Neural progenitor cell (in vitro differentiated cells): Measurements from ENCODE around the gene SLC7A7. TPM values are rescaled to one million over a fixed set of nuclear protein-coding genes. Genes with fewer than 3 reads are reported as not detected.
"Not testable (repeated sequence)": the region's sequence is repeated elsewhere in the genome, so short reads cannot be mapped to it uniquely, and the experiment has no call there.

Experiments used
- DNase-seq: peaks from one replicate; pipeline ENCODE4 v3.0.0-alpha.2; 2016; ENCODE audit warnings: low spot score
- H2AFZ ChIP-seq: fragments of 200-600 bp; sonication (generic); replicated peaks from 2 replicates; pipeline ENCODE4 v1.6.1; 2016; ENCODE audit warnings: antibody characterized with exemption
- H3F3A ChIP-seq: fragments of 200-600 bp; sonication (generic); 2 replicates; pipeline ENCODE4 v1.6.1; 2016; ENCODE audit warnings: antibody characterized with exemption, low read depth
- H3K27ac ChIP-seq: fragments of 200-600 bp; sonication (generic); 2 replicates; pipeline ENCODE4 v1.5.1; 2016; ENCODE audit warnings: mild to moderate bottlenecking
- H3K27me3 ChIP-seq: fragments of 200-600 bp; sonication (generic); 2 replicates; pipeline ENCODE4 v1.6.1; 2016; ENCODE audit warnings: mild to moderate bottlenecking, moderate library complexity
- H3K36me3 ChIP-seq: fragments of 200-600 bp; sonication (generic); 2 replicates; pipeline ENCODE4 v1.5.1; 2016
- H3K4me1 ChIP-seq: fragments of 200-600 bp; sonication (generic); 2 replicates; pipeline ENCODE4 v1.6.1; 2016; ENCODE audit warnings: mixed run types
- H3K4me2 ChIP-seq: fragments of 200-600 bp; sonication (generic); 2 replicates; pipeline ENCODE4 v1.6.1; 2016
- H3K4me3 ChIP-seq: fragments of 200-600 bp; sonication (generic); 2 replicates; pipeline ENCODE4 v1.5.1; 2016
- H3K79me2 ChIP-seq: fragments of 200-600 bp; sonication (generic); 2 replicates; pipeline ENCODE4 v1.6.1; 2016; ENCODE audit warnings: low read depth
- H3K9ac ChIP-seq: fragments of 200-600 bp; sonication (generic); 2 replicates; pipeline ENCODE4 v1.6.1; 2016
- H3K9me3 ChIP-seq: fragments of 200-600 bp; sonication (generic); 2 replicates; pipeline ENCODE4 v1.5.1; 2016; ENCODE audit warnings: low read depth
- H4K20me1 ChIP-seq: fragments of 200-600 bp; sonication (generic); 2 replicates; pipeline ENCODE4 v1.6.1; 2016; ENCODE audit warnings: low read depth
- H3K27ac Mint-ChIP-seq: 3 replicates; pipeline ENCODE4 v1.8.0; 2021; ENCODE audit warnings: mixed read lengths
- H3K27me3 Mint-ChIP-seq: 2 replicates; pipeline ENCODE4 v1.8.0; 2022; ENCODE audit warnings: low read depth, mild to moderate bottlenecking, inconsistent platforms, moderate library complexity, mixed read lengths; ENCODE audit not compliant: insufficient read depth
- H3K36me3 Mint-ChIP-seq: 3 replicates; pipeline ENCODE4 v1.8.0; 2021; ENCODE audit warnings: mixed read lengths
- H3K4me1 Mint-ChIP-seq: 3 replicates; pipeline ENCODE4 v1.8.0; 2021; ENCODE audit warnings: mixed read lengths
- H3K4me3 Mint-ChIP-seq: 3 replicates; pipeline ENCODE4 v1.8.0; 2021; ENCODE audit warnings: mild to moderate bottlenecking, moderate library complexity, mixed read lengths
- H3K9me3 Mint-ChIP-seq: 3 replicates; pipeline ENCODE4 v1.8.0; 2020; ENCODE audit warnings: mixed read lengths
- EZH2 ChIP-seq: fragments of 200-600 bp; sonication (generic); IDR thresholded peaks from 2 replicates; pipeline ENCODE4 v1.6.1; 2017; ENCODE audit warnings: antibody characterized with exemption, mild to moderate bottlenecking, moderate library complexity
- EZH2phosphoT487 ChIP-seq: fragments of 200-600 bp; sonication (generic); IDR thresholded peaks from 2 replicates; pipeline ENCODE4 v1.6.1; 2017; ENCODE audit warnings: antibody characterized with exemption
- total RNA-seq: library from RNA; depleted of rRNA; stranded (reverse); fragments of >200 nt; gene quantifications from 2 replicates; pipeline ENCODE4 v1.2.3, GENCODE V29; 2015; ENCODE audit warnings: low replicate concordance
- TF ChIP-seq, protein P1 (sequence below): fragments of 200-600 bp; sonication (generic); IDR thresholded peaks from 2 replicates; pipeline ENCODE4 v1.5.1; 2017; ENCODE audit warnings: antibody characterized with exemption, mild to moderate bottlenecking

The SLC7A7 gene
- total RNA-seq, result 2.8 and 5.6 TPM in 2 replicates

DNA sequence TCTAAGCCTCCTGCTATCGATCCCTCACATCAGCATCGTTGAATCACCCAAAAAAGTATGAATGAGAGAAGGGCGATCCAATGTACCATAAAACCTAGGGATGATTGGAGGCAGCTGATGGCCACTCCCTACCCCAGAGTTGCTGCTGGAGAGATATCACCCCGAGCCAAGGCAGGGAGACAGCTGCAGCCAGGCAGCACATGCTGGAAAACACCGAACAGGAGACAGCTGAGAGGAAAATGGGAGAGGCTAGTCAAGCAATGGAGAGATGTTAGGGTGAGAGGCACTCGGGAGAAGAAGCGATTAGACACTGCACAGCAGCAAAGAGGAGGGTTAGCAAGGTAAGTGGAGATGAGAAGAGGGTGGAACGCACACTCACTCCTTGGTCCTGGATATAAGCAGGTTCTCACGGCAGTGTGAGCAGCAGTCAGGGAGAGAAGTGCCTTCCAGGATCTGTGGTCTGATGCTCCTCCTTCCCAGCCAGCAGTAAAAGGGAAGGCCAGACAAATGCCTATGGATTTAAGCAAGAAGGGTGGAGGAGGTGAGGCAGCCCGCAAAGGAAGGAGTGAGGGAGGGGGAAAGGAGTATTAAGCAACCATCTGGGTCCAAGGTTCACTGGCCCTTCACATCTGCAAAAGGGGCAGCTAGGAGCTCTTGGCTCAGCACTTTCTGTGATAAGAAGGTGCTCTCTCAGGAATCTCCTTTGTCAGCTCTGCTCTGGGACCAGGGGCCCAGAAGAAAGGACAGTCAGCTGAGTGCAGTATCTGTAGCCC lies at the start of gene SLC7A7:
Gene SLC7A7 (minus strand): TSS at position 495 of the 773 bp plus-strand sequence. CDS start 2,037 bp downstream, outside the sequence.
- H3K79me2 ChIP-seq, result no peaks in the 10 kb centered on the region
- Mint-ChIP-seq H3K27me3 (peaks cover 12% of the 10 kb centered on the region), H3K27ac (peak within 1 kb of the TSS; percentile 21), H3K9me3 (no peaks in the 10 kb centered on the region), H3K4me3 (no peak within 1 kb of the TSS), H3K4me1 (peaks cover 29% of the 10 kb centered on the region), H3K36me3 (no peaks in the 10 kb centered on the region)
- H4K20me1 ChIP-seq, result no peaks in the 10 kb centered on the region
- no peak for DNase-seq
- no peaks in the 10 kb centered on the region for H3K9me3 ChIP-seq
- no peaks in the 10 kb centered on the region for H3K36me3 ChIP-seq
- peaks cover 31% of the 10 kb centered on the region for H3F3A ChIP-seq
- peaks cover 10% of the 10 kb centered on the region for H3K27me3 ChIP-seq
- H3K27ac ChIP-seq, result no peak within 1 kb of the TSS
- no peak within 1 kb of the TSS for H3K4me3 ChIP-seq
- H2AFZ ChIP-seq, result peak within 1 kb of the TSS; percentile 100
- peaks cover 10% of the 10 kb centered on the region for H3K4me1 ChIP-seq
- no peak for TF ChIP-seq EZH2
- peak within 1 kb of the TSS; percentile 54 for H3K4me2 ChIP-seq
- H3K9ac ChIP-seq, result no peak within 1 kb of the TSS

DNA sequence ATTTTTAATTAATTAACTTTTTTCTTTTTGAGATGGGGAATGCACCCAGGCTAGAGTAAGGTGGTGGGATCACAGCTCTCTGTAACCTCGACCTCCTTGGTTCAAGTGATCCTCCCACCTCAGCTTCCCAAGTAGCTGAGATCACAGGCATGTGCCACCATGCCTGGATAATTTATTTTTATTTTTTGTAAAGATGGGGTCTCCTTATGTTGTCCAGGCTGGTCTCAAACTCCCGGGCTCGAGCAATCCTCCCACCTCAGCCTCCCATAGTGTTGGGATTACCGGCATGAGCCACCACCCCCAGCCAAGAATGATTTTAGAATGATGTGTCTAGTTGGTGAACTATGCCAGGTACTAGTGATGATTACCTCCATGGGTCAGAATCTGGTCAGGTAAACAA lies 49.7 kb upstream of the SLC7A7 start:
- H3K4me1 Mint-ChIP-seq, result peaks cover 3% of the 10 kb centered on the region
- H3K9me3 Mint-ChIP-seq, result peaks cover 2% of the 10 kb centered on the region
- Histone ChIP-seq H3K4me3 (no peak overlapping the region), H3F3A (no peaks in the 10 kb centered on the region), H2AFZ (peak overlapping the region; percentile 29), H3K4me1 (no peaks in the 10 kb centered on the region), H3K9me3 (no peaks in the 10 kb centered on the region), H3K79me2 (no peaks in the 10 kb centered on the region), H3K27ac (no peak overlapping the region), H4K20me1 (no peaks in the 10 kb centered on the region), H3K36me3 (no peaks in the 10 kb centered on the region), H3K9ac (no peak overlapping the region), H3K27me3 (no peaks in the 10 kb centered on the region), H3K4me2 (no peak overlapping the region)
- H3K4me3 Mint-ChIP-seq, result no peak overlapping the region
- no peaks in the 10 kb centered on the region for H3K36me3 Mint-ChIP-seq
- TF ChIP-seq EZH2, result no peak
- TF ChIP-seq, protein P1, sequence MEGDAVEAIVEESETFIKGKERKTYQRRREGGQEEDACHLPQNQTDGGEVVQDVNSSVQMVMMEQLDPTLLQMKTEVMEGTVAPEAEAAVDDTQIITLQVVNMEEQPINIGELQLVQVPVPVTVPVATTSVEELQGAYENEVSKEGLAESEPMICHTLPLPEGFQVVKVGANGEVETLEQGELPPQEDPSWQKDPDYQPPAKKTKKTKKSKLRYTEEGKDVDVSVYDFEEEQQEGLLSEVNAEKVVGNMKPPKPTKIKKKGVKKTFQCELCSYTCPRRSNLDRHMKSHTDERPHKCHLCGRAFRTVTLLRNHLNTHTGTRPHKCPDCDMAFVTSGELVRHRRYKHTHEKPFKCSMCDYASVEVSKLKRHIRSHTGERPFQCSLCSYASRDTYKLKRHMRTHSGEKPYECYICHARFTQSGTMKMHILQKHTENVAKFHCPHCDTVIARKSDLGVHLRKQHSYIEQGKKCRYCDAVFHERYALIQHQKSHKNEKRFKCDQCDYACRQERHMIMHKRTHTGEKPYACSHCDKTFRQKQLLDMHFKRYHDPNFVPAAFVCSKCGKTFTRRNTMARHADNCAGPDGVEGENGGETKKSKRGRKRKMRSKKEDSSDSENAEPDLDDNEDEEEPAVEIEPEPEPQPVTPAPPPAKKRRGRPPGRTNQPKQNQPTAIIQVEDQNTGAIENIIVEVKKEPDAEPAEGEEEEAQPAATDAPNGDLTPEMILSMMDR, result no peak
- no peak for TF ChIP-seq EZH2phosphoT487
- DNase-seq, result no peak
- peaks cover 3% of the 10 kb centered on the region for H3K27me3 Mint-ChIP-seq
- peak overlapping the region; percentile 22 for H3K27ac Mint-ChIP-seq

DNA sequence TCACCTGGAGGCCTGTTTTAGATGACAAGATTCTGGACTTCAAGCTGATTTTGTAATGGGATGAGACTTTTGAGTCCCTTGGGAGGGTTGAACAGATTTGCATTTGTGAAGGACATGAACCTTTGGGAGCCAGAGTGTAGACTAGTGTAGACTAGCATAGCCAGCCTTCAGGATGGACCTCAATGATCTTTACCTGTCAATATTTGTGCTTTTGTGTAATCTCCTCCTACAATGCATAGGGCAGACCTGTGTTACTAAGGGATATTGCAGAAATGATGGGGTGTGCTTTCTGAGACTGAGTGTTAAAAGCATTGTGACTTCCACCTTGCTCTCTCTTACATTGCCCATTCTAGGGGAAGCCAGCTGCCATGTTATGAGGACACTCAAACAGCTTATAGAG lies 46.4 kb upstream of the SLC7A7 start:
- no peaks in the 10 kb centered on the region for H4K20me1 ChIP-seq
- H3K9me3 ChIP-seq, result no peaks in the 10 kb centered on the region
- Mint-ChIP-seq H3K36me3 (no peaks in the 10 kb centered on the region), H3K4me3 (no peak overlapping the region), H3K27me3 (no peaks in the 10 kb centered on the region), H3K9me3 (peaks cover 2% of the 10 kb centered on the region), H3K4me1 (peaks cover 3% of the 10 kb centered on the region), H3K27ac (no peak overlapping the region)
- H3K4me2 ChIP-seq, result no peak overlapping the region
- H3K4me3 ChIP-seq, result no peak overlapping the region
- TF ChIP-seq, protein P1, result no peak
- TF ChIP-seq EZH2 (no peak), EZH2phosphoT487 (no peak)
- H3K4me1 ChIP-seq, result no peaks in the 10 kb centered on the region
- no peak overlapping the region for H3K9ac ChIP-seq
- DNase-seq, result no peak
- no peaks in the 10 kb centered on the region for H3K79me2 ChIP-seq
- H3K27me3 ChIP-seq, result no peaks in the 10 kb centered on the region
- H2AFZ ChIP-seq, result no peak overlapping the region
- H3K27ac ChIP-seq, result no peak overlapping the region
- no peaks in the 10 kb centered on the region for H3F3A ChIP-seq
- H3K36me3 ChIP-seq, result no peaks in the 10 kb centered on the region

DNA sequence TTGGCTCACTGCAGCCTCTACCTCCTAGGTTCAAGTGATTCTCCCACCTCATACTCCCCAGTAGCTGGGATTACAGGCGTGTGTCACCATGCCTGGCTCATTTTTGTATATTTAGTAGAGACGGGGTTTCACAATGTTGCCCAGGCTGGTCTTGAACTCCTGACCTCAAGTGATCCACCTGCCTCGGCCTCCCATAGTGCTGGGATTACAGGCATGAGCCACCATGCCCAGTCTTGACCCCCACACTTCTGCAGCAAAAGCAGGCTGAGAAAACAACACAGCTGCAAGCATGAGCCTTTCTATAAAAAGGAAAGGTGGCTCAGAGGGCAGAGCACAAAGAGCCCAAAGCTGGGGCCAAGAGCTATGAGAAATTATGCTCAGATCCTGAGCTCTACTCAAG lies 45.1 kb upstream of the SLC7A7 start:
- H3F3A ChIP-seq, H3K4me1 Mint-ChIP-seq, H3K79me2 ChIP-seq, H3K4me2 ChIP-seq, H3K36me3 ChIP-seq, H3K4me1 ChIP-seq, H3K9me3 Mint-ChIP-seq, H3K4me3 Mint-ChIP-seq, H3K4me3 ChIP-seq, H2AFZ ChIP-seq, H3K27me3 Mint-ChIP-seq, H3K9me3 ChIP-seq, H3K9ac ChIP-seq, H3K27ac ChIP-seq, H4K20me1 ChIP-seq, DNase-seq, H3K27ac Mint-ChIP-seq, H3K36me3 Mint-ChIP-seq, H3K27me3 ChIP-seq: not testable (repeated sequence)
